Amniotic stem cell (primary cell): ENCODE measurements around the gene DAGLB.
"Not testable (repeated sequence)": the region's sequence is repeated elsewhere in the genome, so short reads cannot be mapped to it uniquely, and the experiment has no call there.

Experiments
- DNase-seq: peaks from one replicate; lab custom pipeline; 2025; lab: John Stamatoyannopoulos, UW

DAGLB gene

GRCh38 chr7:6397759-6398495 lies 49.8 kb downstream of the DAGLB start:
- not testable (repeated sequence) for DNase-seq

GRCh38 chr7:6395898-6396595 lies 51.7 kb downstream of the DAGLB start:
- DNase-seq = no peak

- no peak for DNase-seq
Observed at GRCh38 chr7:6394114-6394513, 53.6 kb downstream of the DAGLB start.

- no peak for DNase-seq
Observed at GRCh38 chr7:6393667-6394056, 54.1 kb downstream of the DAGLB start.

GRCh38 chr7:6392712-6393666 lies 54.8 kb downstream of the DAGLB start:
- DNase-seq = peak; percentile 45

- no peak for DNase-seq
Observed at GRCh38 chr7:6389728-6390127, 58.0 kb downstream of the DAGLB start.

GRCh38 chr7:6387734-6388294 lies 59.9 kb downstream of the DAGLB start:
- DNase-seq = no peak

- DNase-seq = no peak
Observed at GRCh38 chr7:6386779-6387178, 61.0 kb downstream of the DAGLB start.

- no peak for DNase-seq
Observed at GRCh38 chr7:6385909-6386560, 61.7 kb downstream of the DAGLB start.

GRCh38 chr7:6385110-6385781 lies 62.5 kb downstream of the DAGLB start:
- peak; percentile 86 for DNase-seq

GRCh38 chr7:6384327-6384726 lies 63.4 kb downstream of the DAGLB start:
- DNase-seq = no peak

- DNase-seq = no peak
Observed at GRCh38 chr7:6382817-6383216, 64.9 kb downstream of the DAGLB start.

- DNase-seq = not testable (repeated sequence)
Observed at GRCh38 chr7:6381846-6382245, 65.9 kb downstream of the DAGLB start.

GRCh38 chr7:6380310-6381095 lies 67.3 kb downstream of the DAGLB start:
- DNase-seq = no peak

- no peak for DNase-seq
Observed at GRCh38 chr7:6379886-6380285, 67.9 kb downstream of the DAGLB start.

- DNase-seq = not testable (repeated sequence)
Observed at GRCh38 chr7:6378556-6378955, 69.2 kb downstream of the DAGLB start.

GRCh38 chr7:6376820-6377219 lies 70.9 kb downstream of the DAGLB start:
- DNase-seq = no peak

GRCh38 chr7:6375348-6376101 lies 72.2 kb downstream of the DAGLB start:
- DNase-seq = peak; percentile 22

GRCh38 chr7:6367701-6368211 lies 80.0 kb downstream of the DAGLB start:
- DNase-seq = peak; percentile 46
